ENCODE data around the gene KBTBD7.

Gene KBTBD7

DNA sequence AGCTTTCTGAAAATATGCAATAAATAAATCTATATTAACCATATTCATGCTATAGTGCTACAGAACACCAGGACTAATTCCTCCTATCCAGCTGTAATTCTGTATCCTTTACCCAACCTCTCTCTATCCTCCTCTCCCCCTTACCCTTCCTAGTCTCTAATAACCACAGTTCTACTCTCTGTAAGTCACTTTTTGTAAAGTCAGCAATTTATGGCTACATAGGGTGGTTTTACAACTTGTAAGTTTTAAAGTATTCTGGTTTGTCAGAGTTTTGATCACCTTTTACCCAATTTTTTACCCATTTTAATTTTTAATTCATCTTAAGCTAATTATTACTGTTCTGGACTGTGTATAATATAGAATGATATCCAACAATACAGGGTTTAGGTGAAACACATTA, 35.0 kb upstream of the KBTBD7 start:
- TF ChIP-seq, protein P1, sequence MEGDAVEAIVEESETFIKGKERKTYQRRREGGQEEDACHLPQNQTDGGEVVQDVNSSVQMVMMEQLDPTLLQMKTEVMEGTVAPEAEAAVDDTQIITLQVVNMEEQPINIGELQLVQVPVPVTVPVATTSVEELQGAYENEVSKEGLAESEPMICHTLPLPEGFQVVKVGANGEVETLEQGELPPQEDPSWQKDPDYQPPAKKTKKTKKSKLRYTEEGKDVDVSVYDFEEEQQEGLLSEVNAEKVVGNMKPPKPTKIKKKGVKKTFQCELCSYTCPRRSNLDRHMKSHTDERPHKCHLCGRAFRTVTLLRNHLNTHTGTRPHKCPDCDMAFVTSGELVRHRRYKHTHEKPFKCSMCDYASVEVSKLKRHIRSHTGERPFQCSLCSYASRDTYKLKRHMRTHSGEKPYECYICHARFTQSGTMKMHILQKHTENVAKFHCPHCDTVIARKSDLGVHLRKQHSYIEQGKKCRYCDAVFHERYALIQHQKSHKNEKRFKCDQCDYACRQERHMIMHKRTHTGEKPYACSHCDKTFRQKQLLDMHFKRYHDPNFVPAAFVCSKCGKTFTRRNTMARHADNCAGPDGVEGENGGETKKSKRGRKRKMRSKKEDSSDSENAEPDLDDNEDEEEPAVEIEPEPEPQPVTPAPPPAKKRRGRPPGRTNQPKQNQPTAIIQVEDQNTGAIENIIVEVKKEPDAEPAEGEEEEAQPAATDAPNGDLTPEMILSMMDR (conservative IDR thresholded peaks at IDR 0.05), result no peak
- no peak overlapping the region for H3K27ac ChIP-seq

DNA sequence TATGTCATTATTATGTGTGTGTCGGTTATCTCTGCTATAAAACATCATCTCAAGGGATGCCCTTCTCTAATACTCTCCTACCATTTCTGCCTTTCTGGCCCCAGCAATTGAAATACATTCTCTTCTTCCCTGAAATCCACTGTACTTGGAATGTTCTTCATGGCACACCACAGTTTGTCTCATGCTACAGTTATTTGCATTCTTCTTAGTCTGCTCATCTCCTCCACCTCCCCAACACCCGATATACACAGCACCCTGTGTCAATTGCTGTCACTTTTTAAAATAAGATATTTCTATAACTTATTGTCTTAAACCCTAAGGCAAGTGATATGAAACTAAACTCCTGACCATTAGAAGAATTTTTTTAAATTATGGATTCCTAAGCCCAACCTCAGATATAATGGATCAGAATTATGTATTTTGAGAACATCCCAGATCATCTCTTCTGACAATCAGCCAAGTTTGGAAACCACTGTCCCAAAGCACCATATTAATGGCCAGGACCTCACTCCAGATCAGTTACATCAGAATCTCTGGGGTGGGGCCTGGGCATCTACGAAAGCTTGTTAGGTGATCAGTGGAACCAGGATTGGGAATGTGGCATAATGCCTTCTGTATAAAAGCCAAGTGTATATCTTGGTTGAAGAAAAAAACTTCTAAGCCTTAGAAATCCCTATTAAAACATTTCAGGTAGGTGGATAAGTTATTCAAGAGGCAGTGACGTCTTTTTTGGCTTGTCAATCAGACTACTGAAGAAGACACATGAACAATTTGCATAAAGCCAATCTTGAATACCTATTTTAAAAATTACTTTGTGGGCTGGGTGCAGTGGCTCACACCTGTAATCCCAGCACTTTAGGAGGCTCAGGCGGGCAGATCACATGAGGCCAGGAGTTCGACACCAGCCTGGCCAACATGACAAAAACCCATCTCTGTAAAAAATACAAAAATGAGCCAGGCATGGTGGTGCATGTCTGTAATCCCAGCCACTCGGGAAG, 30.0 kb upstream of the KBTBD7 start:
- no peak overlapping the region for H3K27ac ChIP-seq
- TF ChIP-seq, protein P1 (conservative IDR thresholded peaks at IDR 0.05), result no peak

DNA sequence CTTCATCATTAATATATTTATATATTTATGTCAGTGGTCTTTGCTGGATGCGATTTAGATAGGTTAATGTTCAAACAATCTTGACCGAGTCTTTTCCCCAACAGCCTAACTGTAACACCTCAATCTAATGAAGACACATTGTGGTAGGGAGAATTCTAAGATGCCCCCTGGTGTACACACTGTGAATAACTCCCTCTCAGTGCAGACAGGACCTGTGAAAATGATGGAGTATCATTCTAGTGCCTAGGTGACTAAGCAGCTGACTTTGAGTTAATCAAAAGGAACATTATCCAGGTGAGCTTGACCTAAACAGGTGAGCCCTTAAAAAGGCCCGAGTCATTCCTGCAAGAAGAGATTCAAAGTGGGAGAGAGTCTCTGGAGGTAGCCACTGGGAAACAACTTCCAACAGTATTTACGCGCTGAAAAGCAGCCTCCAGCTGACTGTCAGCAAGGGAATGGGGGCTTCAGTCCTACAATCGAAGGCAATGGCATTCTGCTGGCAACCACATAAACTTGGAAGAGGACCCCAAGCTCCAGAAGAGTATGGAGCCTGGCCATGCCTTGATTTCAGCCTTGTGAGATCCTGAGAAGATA, 28.0 kb upstream of the KBTBD7 start:
- peak overlapping the region; percentile 69 for H3K27ac ChIP-seq
- TF ChIP-seq, protein P1 (conservative IDR thresholded peaks at IDR 0.05), result peak; percentile 67

DNA sequence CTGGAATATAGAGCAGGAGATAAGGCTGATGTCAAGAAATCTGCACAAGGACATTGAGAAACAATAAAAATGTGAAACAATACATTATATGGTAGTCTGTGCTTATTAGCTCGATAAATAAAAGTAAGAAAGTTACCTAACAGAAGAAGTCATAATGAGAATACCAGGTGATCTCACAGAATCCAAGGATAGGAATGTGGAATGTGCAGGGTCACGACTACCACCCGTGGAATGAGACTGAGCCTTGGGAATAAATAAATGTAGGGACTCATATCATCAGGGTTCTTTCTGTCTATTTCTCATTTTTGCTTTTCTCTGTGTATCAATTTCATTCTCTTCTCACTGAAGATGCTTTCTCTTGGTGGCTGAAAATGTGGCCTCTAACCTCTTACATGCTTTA, 26.0 kb upstream of the KBTBD7 start:
- TF ChIP-seq, protein P1 (conservative IDR thresholded peaks at IDR 0.05), result no peak
- H3K27ac ChIP-seq, result peak overlapping the region; percentile 69

DNA sequence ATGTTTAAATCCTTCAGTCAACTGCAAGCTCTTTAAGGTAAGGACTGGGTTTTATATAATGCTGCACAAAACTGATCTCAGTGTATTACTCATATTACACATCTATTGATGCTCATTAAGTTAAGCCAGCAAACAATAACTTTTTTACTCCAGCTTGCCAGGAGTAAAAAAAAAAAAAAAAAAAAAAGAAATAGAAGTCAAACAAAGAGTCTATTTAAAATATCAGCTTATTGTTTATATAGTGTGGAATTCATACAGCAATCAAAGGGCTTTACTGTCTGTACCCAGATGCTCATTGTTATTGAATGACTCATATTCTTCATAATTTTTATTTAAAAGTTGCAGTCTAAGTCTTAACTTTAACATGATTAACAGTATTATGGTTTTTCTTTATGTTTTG, 21.8 kb upstream of the KBTBD7 start:
- TF ChIP-seq, protein P1 (conservative IDR thresholded peaks at IDR 0.05), result no peak
- H3K27ac ChIP-seq, result no peak overlapping the region

DNA sequence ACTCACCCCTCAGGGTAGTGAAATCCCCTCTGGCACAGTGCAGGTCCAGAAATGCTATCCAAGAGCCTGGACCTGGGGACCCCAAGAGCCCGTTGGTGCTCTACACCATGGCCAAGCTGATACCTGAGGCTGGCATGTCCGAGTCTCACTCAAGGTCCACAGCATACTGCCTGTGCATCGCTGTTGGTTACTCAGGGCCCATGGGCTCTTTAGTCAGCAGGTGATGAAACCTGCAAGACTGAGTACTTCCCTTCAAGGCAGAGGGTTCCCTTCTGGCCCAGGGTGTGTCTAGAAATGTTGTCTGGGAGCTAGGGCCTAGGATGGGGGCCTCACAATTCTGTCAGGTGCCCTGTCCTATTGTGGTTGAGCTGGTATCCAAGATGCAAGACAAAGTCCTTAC, 19.6 kb upstream of the KBTBD7 start:
- no peak overlapping the region for H3K27ac ChIP-seq
- TF ChIP-seq, protein P1 (conservative IDR thresholded peaks at IDR 0.05), result no peak

DNA sequence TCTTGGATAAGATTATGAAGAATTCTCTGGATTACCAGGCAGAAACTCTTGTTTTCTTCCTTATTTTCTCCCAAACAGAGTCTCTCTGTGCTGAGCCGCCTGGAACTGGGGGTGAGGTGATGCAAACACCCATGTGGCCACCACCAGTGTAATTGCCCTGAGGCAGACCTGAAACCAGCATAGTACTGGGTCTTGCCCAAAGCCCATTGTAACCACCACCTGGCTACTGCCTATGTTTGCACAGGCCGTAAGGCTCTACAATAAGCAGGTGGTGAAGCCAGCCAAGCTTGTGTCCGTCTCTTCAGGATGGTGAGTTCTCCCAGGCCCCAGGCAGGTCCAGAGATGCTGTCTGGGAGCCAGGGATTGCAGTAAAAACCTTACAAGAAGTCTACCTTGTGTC, 18.9 kb upstream of the KBTBD7 start:
- TF ChIP-seq, protein P1 (conservative IDR thresholded peaks at IDR 0.05), result no peak
- H3K27ac ChIP-seq, result no peak overlapping the region
